ENCODE results near the gene PNKP. TPM values are rescaled to one million over a fixed set of nuclear protein-coding genes. Genes with fewer than 3 reads are reported as not detected.

Gene PNKP
- total and polyA plus RNA-seq, 10 of the 15 experiments (the other 5 are each of a cell fraction or from before 2014, with no cell fraction given): 2.9 to 82.3 (median 33.2) TPM

- no peak for TF ChIP-seq SUZ12 (IDR thresholded peaks at IDR 0.05; ENCODE audit: unreplicated experiment)
- no peak for TF ChIP-seq RFX5 (IDR thresholded peaks at IDR 0.05; ENCODE audit: low read depth, low read length)
- TF ChIP-seq TCF12 (IDR thresholded peaks at IDR 0.05; ENCODE audit: low read depth, low read length): no peak
- no peak for TF ChIP-seq MEF2A (IDR thresholded peaks at IDR 0.05; ENCODE audit: insufficient read depth, low read depth, low read length)
- TF ChIP-seq POLR2AphosphoS2 (IDR thresholded peaks at IDR 0.05; ENCODE audit: low read depth, low read length): no peak
- TF ChIP-seq ESRRA (IDR thresholded peaks at IDR 0.05; ENCODE audit: low read length): no peak
- TF ChIP-seq CREB1 (IDR thresholded peaks at IDR 0.05; ENCODE audit: low read depth): no peak
- no peak for TF ChIP-seq FOXM1 (IDR thresholded peaks at IDR 0.05; ENCODE audit: low read depth, low read length)
- TF ChIP-seq CHD1 (IDR thresholded peaks at IDR 0.05; ENCODE audit: low read depth, low read length): no peak
- TF ChIP-seq SKIL (IDR thresholded peaks at IDR 0.05; ENCODE audit: low read depth, poor library complexity, severe bottlenecking): no peak
- TF ChIP-seq RAD21 (IDR thresholded peaks at IDR 0.05; ENCODE audit: insufficient read depth, low read depth, low read length): no peak
Observed at GRCh38 chr19:49818649-49819370, 48.6 kb downstream of the PNKP start (continued).
